Stimulated activated CD4-positive, alpha-beta T cell treated with anti-CD3 and anti-CD28 coated beads, Interleukin-15, amount 100 ng/mL, for 1 hour (primary cell): ENCODE measurements around the gene TRA2B.

ENCODE experiments used
- DNase-seq, 2 donors: peaks; one replicate each; pipeline ENCODE4 v3.0.0-alpha.2; 2020; ENCODE audit warnings: low read depth in 1 of 2, low spot score in 1 of 2

TRA2B gene

DNA sequence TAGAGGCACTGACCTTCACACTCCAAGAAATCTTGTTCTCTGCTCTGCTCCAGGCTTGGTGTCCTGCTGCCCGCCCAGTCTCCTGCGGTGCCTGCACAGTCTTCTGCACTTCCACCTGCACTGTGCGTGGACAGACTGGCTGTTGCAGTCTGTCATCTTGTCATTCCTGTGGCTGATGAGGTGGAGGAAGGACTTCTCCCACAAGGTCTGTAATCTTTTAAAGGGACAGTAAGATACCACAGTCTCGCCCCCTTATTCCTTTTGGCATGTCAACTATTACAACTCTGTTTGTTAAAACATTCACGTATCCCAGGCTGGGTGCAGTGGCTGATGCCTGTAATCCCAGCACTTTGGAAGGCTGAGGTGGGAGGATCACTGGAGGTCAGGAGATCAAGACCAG lies 58.9 kb downstream of the TRA2B start:
- no peak for DNase-seq

DNA sequence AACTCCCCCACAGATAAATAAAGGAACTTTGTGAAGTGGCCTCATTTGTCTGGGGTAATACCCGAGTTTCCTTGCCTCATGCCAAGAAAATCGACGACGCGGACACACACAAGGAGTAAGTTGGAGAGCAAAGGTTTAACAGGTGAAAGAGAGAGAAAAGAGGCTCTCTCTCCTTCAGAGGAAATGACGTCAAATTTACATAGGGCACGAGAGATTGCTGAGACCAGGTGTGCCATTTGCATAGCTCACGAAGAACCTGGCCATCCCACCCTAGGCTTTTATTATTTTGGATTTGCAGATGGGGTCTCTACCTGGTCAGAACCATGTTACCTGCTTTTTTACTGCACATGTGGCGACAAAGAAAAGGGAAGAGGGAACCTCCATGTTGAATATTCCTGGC lies 63.7 kb downstream of the TRA2B start:
- DNase-seq: no peak

DNA sequence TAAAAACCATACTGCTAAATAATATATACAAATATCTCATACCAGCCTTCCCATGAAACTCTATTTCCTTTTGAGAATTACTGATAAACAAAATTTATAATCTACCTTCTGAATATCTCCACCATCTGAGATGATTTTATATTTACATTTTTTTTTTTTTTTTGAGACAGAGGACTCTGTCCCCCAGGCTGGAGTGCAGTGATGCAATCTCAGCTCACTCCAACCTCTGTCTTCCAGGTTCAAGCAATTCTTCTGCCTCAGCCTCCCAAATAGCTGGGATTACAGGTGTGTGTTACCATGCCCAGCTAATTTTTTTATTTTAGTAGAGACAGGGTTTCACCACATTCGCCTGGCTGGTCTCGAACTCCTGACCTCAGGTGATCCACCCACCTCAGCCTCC lies 70.2 kb downstream of the TRA2B start:
- no peak for DNase-seq

DNA sequence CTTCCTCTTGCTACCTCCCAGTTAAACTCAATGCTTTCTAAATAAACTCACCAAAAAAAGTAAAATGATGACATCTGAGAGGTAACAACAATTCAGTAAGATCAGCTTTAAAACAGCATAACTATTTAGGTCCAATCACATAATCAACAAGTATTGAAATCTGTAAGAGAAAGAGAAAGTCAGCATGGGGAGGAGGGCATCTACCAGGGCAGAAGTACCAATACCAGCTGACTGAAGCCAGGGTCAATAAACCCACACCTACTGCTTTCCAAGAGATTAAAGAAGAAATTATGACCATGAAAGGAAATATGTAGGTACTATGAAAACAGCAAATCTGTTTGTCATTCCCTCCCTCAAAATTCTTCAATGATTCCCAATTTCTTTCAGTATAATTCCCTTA lies 70.8 kb downstream of the TRA2B start:
- no peak for DNase-seq

DNA sequence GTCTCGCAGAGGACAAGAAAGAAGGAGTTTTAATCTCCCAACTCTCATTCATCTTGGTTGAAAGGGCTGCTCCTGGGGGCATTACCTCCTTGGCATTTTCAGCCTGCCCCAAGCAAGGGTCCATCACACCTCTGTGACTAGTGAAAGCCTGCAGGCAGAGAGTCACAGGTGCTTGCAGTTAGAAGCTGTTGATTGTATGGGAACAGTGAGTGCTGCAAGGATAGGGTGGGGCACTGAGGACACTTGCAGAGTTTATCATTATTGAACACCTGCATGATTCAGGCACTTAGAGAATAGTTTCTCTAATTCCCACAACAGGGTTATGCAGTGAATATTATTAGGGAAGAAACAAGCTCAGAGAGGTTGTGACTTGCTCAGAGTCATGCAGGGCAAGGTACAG lies 71.3 kb downstream of the TRA2B start:
- DNase-seq: no peak
